ENCODE measurements around the gene FAM53A.

The FAM53A gene

DNA sequence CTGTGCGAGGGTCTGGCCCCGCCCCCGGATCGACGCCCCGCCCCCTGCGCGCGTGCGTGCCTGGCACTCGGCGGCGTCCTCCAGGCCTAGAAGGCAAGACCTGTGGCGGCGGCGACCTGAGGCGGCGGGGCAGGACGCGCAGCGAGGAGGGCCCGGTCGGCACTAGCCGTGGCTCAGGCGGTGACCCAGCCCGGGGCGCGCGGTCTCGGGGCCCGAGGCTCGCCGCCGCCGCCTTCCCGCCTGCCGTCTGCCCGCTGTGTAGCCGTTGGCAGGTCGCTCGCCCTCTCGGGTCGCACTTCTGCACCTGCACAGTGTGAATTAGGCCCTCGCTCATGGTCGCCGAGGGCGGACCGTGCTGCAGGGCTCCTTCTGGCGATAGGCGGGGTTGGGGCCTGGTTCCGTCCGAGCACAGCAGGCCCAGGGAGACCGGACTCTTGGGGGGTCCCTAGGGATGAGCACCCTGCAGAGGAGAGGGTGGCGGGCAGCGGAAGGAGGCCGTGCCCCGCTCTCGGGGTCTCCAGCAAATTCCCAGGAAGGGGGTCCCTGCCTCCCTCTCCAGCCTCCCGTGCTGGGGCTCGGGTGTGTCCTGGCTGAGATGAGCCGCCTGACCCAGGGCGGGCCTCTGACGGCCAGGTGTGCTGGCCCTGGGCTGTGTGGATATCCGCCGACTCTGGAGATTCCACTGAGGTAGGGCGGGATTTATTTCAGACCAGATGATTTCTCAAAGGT, 557 bp upstream of the FAM53A start:
- peak overlapping the region; percentile 55 for H3K4me3 ChIP-seq (ENCODE audit: low read depth, low read length)

DNA sequence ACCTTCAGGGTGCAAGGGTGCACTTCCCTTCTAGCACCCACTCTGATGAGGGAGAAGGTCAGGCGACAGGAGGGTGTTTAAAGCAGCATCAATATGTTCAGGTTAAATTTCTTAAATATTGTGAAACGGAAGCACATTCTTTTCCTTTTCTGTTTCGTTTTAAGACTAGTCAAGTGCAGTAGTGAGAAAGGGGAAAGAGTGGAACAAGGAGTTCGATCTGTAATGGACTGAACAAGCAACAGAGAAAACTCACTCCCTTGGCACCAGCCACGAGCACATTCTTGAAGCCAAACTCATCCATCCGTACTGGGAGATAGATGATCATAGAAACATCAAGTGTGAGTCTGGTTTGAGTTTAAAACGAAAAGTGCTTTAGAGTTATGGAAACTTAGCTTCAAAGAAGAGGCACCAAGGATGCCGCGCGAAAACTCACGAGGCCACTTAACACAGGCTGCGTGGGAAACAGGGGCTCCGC, 815 bp downstream of the FAM53A start:
- H3K4me3 ChIP-seq (ENCODE audit: low read depth, low read length): peak overlapping the region; percentile 67
- peak; percentile 20 for DNase-seq (ENCODE audit: low read depth)
- TF ChIP-seq CTCF (IDR thresholded peaks at IDR 0.05; ENCODE audit: insufficient read depth, low read depth, low read length, missing control alignments): no peak

More for the DNA sequence above, 557 bp upstream of the FAM53A start:
- no peak for DNase-seq (ENCODE audit: low read depth)
- no peak for TF ChIP-seq CTCF (IDR thresholded peaks at IDR 0.05; ENCODE audit: insufficient read depth, low read depth, low read length, missing control alignments)

- peak overlapping the region; percentile 67; the same call in 1 of the 2 replicates for H3K4me3 ChIP-seq (ENCODE audit: low read depth, low read length)
- no peak for TF ChIP-seq CTCF (IDR thresholded peaks at IDR 0.05; ENCODE audit: insufficient read depth, low read depth, low read length, missing control alignments)
- DNase-seq (ENCODE audit: low read depth): no peak
Observed at GRCh38 chr4:1682860-1683259, 1.3 kb downstream of the FAM53A start.

DNA sequence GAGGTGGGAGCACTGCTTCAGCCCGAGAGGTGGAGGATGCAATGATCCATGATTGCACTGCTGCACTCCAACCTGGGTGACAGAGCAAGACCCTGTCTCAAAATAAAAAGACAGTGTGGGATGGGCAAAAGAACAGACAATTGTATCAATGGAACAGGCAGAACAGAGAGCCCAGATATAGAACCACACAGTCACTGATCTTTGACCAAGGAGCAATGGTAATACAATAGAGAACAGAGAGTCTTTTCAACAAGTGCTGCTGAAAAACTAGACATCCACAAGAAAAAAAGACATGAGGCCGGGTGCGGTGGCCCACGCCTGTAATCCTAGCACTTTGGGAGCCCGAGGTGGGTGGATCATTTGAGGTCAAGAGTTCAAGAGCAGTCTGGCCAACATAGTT, 5.9 kb downstream of the FAM53A start:
- DNase-seq (ENCODE audit: low read depth): no peak
- TF ChIP-seq CTCF (IDR thresholded peaks at IDR 0.05; ENCODE audit: insufficient read depth, low read depth, low read length, missing control alignments): no peak
- no peak overlapping the region for H3K4me3 ChIP-seq (ENCODE audit: low read depth, low read length)

DNA sequence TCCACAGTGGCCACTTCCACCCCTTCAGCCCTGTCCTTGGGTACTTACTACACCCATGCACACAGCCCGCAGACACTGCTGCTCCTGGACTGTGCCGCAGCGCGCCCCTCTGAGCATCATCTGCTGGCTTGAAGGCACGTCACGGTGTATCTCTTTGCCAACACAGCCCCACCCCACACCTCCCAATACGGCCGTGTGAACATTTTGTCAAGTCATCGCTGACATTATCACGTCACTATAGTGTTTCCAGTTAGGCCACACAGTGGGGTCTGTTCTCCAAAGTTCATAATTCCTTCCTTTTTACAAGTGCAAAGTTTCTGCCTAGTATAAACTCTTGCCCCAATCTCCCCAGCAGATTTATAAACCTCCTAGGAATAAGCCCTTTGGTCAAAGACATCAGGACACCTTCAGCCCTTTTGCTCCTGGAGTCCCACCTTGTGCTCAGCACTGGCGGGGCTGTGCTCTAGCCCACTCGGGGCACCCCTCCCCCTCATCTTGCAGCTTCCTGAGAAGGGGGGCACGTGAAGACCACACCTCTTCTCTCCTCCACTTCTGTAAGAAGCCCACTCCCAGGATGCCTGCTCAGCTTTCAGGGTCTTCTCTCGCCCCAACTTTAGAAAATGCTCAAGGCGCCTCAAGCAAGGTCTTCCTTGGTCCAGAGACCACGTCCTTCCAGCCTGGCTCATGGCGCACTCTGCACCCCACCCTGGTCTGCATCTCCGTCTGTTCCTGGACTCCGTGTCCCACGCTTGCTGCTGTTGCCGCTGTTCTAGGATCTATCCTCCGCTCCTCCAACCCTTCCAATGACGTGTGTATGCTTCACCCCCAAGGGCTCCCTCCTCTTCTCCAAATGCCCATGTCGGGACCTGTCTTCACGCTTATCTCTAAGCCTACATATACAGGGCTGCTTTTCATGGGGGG, 7.2 kb downstream of the FAM53A start:
- H3K4me3 ChIP-seq (ENCODE audit: low read depth, low read length): no peak overlapping the region
- DNase-seq (ENCODE audit: low read depth): no peak
- TF ChIP-seq CTCF (IDR thresholded peaks at IDR 0.05; ENCODE audit: insufficient read depth, low read depth, low read length, missing control alignments): no peak

GRCh38 chr4:1675802-1676137, 8.3 kb downstream of the FAM53A start:
- DNase-seq (ENCODE audit: low read depth): no peak
- TF ChIP-seq CTCF (IDR thresholded peaks at IDR 0.05; ENCODE audit: insufficient read depth, low read depth, low read length, missing control alignments): no peak
- H3K4me3 ChIP-seq (ENCODE audit: low read depth, low read length): no peak overlapping the region
